GM21825 (cell line): ENCODE measurements around the gene PON3.

ENCODE experiments used
- ATAC-seq: cut with Tn5 transposase; IDR thresholded peaks from one replicate; pipeline ENCODE4 v1.9.1; 2021; ENCODE audit warnings: mild to moderate bottlenecking, moderate library complexity; ENCODE audit not compliant: unreplicated experiment

The PON3 gene

DNA sequence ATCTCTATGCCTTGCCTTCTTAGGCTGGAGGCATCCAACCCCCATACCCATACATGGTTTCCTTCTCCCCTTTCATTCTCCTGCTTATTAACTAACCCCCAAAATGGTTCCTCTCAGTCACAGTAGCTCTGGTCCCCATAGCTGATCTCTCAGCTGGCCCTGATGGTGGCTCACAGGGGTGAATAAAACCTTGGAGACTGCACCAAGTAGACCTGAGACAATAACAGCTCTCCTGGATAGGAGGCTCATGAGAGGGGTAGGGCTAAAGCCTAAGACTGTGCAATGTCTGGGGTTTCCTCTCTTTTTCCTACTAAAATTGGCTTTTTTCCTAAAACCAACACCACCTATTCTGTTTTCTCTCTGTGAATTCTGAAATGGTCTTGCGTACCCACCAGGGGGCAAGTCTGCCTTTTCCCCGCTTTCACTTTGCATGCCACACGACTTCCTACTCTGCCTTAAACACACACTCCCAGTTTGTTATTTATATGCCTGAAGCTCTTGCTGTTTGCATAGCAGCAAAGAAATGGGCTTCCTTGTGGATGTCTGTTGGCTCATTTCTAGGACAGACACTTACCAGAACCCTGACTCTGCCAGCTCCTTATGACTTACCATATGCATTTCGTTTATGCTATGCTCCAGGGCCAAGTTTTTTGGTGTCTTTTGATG lies 53.4 kb downstream of the PON3 start:
- no peak for ATAC-seq

DNA sequence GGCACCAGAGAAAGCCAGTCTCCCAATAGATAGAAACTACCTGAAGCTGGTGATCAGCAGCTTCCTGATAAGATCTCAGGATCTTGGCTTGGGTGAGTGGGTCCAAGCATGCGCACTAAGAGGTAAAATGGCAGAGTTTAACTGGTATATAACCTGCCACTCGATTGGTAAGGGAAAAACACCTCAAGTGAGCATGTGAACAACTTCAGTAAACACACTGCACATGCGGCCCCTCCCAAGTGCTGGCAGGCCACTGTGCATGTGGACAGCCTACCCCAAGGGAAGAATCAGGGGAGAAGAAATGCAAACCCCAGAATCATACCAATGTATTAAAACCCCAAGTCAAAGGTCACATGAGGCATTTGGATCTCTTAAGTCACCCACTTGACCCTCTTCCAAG lies 54.1 kb downstream of the PON3 start:
- no peak for ATAC-seq

DNA sequence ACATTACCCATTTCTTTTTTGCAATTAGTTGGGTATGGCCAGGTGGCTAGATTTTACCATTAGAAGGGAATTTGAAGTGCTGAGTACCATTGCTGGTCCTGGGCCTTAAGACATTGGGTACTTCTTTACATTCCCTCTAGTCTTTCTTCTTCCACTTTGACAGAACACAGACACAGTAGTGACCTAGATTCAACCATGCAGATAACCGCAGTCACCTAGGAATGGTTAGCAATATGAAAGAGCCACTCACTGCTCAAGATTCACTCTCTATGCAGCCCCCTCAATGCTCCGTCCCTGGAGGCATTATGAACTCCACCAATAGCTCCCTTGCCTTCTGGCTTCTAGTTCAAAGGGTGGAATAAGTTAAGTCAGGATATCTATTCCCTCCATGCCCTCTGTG lies 55.7 kb downstream of the PON3 start:
- no peak for ATAC-seq

DNA sequence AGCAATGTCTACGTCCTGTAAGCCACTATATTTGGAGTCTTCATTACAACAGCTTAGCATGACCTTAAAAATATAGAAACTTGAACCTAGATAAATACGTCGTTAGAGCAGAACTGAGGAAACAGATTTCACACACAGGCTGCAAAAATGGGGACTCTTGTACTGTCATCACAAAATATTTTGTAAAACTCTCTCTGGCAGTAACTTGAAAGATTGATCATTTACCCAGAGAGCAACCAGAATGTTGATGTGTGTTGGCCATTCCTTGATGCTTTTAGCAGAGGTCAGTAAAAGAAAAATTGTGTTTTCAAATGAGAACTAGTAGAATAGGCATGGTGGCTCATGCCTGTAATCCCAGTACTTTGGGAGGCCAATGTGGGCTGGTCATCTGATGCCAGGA lies 57.3 kb downstream of the PON3 start:
- no peak for ATAC-seq

DNA sequence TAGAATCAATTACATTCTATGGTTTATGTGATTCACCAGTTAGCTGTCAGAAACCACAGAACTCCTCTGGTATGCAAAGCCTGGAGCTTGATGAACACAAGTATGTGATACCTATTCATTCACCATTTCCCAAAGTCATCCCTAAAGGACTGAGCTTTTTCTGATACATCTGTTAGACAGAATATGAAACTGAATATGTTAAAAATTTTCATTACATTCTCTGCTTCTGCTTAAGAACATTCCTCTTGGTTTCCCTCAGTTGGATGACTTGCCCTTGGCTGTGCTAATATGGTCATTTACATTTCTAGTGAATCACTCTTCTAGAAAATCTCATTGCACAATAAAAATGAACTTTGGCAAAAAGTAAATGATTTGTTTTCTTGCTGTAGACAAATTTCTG lies 61.1 kb downstream of the PON3 start:
- ATAC-seq = no peak

DNA sequence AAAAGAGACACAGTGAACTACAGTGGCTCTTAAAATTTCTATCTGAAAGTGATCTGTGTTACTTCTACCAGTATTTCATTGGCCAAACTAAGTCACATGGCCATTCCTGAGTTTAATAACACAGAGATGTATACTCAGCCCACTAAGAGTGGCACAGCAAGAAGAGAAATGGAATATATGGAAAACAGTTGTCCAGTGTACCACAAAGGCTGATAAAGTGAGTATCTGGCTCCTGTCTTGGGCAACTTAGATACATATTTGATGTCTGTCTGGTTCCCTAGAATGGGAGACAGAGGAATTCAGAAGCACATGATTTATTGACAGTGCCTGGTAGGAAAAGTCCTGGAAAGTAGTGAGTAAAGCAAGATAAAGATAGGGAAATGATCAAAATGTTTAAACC lies 61.7 kb downstream of the PON3 start:
- ATAC-seq = no peak

DNA sequence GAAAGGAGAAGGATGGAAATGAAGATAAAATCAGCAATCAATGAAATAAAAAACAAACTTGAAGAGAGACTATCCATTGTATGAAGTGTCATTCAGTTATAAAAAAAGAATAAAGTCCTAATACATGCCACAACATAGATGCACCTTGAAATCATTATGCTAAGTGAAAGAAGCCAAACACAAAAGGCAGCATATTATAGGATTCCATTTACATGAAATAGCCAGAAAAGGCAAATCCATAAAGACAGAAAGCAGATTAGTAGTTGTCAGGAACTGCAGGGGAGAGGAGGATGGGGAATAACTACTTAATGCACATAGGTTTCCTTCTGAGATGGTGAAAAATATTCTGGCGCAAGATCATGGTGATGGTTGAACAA lies 65.2 kb downstream of the PON3 start:
- ATAC-seq = peak; percentile 17

DNA sequence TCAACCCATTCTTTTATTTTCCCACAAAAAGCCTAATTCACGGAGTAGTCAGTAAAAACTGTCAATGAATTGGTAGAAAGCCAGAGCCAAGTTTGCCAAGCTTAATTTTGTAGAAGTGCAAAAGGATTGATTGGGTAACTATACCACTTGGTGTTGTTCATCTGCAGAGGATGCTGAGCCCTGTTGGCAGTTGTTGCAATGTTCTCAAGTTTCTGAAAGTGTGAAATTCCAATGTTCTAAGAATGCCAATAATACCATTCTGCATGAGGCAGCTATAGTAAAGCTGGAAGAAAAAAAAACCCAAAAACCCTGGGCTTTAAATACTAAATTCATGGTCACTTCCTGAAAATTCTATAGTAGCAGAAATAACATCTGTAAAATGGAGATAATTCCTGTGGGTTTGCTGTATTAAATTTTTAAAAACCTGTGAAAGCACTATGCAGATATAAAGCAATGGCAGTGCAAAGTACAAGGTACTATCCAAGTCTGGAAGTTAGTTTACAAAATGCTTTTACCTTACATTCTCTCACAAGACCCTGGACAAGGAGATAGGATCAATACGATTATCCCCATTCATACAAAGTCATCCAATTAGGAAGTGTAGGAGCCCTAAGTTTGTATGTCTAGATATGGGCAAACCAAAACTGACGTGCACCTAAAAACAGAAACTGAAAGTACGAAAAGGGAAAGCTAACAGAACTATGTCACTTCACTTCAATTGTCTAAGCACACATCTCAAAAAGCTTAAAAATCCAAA lies 65.8 kb downstream of the PON3 start:
- ATAC-seq = peak; percentile 97

DNA sequence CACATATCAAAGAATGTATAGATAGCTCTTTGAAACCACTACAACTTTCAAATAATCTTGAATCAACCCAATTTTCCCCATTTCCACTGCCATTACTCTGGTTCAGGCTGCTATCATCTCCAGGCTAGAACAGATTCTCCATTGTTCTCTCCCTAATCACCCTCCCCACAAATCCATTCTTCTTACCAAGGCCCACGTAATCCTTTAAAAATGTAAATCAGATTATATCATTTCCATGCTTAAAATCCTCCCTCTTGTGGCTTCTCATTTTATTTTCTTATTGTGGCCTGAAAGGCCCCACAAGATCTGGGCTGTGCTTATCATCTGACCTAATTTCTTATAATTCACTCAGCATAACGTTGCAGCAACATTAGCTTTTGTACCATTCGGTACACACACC lies 68.8 kb downstream of the PON3 start:
- ATAC-seq = no peak

DNA sequence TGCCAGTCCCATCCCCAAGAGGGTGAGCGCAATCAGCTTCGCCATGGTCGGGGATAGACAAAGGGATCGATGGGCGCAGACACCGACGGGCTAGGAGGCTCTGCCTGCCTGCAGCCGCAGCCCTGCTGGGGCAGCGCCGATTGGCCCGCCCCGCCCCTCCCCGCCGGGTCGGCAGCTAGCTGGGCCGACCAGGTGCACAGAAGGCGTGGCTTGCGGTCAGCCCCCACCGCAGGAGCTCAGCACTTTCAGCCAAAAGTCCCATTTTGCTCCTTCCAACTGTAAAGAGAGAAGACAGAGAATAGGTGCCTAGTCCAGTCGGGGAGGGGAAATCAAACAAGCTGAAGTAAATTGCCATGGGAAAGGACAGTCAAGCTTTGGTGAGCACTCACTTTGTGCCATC lies 71.7 kb downstream of the PON3 start, which contains the start of gene PON1:
TSS of gene PON1 (minus strand) at position 102 of the 400 bp plus-strand sequence. CDS start at position 45, 57 bp downstream.
- ATAC-seq = no peak

DNA sequence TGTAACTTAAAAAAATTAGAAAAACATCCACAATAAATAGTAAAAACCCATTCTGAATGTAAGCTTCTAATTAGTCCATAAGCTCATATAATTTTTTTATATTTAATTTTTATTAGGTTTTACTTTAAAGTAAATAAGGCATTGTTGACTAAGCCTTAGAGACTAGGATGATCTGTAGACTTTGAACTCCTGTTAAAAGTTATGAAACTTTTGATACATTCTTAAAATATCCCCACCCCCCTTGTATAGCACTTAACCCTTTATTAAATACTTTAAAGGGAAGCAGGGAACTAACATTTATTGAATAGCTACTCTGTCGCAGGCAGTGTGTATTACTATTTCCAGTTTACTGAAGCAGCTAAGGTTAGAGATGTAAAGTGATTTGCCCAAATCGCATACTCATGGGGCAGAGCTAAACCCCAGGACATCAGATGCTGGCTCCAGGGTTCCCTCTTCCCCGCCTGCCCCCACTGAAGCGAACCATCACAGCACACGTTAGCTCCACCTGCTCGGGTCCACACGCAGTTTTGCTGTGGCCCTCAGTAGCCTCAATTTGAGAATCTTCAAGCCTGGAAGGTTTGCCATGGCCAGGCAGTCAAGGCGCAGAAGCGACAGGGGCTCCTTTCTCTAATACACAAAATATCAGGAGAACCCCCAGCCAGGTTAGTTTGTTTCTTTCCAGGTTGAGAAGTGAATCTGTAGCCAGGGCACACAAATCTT lies 72.6 kb downstream of the PON3 start:
- no peak for ATAC-seq

DNA sequence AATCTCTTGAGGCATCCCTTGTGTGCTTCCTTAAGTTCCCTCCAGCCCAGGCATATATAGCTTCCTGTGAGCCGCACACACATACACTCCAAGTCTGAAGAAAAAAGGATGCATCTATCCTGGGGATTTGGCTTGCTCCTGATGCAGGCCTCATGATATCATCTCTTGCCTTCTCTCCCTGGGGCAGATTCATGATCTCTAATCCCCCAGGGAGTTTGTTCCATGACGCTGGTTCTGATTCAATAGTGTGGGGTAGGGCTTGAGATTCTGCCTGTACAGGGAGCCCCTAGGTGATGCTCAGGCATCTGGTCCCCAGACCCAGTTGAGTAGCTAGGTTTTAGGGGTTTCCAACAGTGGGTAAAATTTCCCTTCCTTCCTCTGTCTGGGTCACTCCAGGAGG lies 73.3 kb downstream of the PON3 start:
- ATAC-seq = no peak

DNA sequence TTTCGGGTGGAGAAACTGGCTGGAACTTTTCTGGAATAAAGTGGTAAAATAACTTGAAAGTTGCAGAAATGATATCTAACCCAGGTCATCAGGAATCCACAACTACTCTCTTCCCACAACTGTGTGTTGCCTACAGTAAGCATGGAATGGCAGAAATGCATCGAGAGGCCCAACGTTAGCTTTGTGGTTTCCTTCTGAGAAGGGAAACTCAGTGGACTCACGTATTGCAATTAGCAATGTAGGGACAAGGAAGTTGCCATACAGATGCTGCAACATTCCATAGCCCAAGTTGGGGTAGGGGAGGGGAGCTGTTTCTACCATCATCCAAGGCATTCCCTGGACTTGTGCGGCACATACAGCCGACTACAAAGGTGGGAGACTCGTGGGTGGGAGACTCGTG lies 73.8 kb downstream of the PON3 start:
- ATAC-seq = no peak

DNA sequence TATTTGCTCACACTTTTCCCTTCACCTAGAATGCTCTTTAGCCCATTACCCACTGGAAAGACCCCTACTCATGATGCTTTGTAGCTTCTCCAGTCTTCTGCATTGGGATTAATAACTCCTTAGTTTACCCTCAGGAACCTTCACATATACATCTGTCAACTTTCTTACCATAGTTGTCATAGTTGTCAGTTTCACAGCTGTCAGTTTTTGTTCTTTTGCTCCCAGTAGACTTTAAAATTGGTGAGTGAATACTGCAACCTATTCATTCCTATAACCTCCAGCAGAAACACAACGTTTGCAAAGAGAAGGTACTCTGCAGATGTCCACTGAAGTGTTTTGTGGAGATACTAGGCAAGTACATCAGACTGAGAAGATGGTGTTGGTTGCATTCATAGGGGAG lies 74.5 kb downstream of the PON3 start:
- no peak for ATAC-seq

DNA sequence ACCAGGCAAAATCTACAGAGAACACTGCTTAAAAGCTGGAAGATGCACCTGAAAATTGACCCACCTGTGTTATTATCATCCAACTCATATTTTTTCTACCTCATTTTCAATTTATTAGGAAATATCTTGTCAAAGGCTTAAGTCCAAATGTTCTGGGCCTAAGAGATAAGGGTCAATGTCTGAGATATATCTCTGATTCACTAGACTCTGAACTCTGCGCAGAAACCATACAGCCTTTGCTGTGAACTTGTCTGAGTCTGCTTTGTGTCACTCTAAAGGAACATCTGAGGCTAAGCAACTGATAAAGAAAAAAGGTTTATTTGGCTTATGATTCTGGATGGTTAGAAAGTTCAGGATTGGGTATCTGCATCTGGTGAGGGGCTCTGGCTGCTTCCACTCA lies 75.5 kb downstream of the PON3 start:
- no peak for ATAC-seq

DNA sequence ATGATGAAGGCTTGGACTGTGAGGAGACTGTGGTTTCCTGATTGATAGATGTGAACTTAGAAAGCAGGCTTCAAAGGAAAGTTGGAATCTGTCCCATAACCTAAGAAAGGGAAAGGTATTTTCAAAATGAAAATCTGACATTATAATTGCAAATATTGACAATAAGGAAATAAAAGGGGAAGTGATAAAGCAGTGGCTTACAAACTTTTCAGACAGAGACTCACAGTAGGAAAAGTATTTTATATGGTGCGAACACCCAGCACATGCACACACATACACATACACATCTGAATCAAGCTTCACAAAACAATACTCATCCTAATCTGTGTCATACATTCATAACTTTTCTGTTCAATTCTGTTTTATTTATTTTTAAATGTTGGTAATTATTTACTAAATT lies 76.6 kb downstream of the PON3 start:
- ATAC-seq = no peak

DNA sequence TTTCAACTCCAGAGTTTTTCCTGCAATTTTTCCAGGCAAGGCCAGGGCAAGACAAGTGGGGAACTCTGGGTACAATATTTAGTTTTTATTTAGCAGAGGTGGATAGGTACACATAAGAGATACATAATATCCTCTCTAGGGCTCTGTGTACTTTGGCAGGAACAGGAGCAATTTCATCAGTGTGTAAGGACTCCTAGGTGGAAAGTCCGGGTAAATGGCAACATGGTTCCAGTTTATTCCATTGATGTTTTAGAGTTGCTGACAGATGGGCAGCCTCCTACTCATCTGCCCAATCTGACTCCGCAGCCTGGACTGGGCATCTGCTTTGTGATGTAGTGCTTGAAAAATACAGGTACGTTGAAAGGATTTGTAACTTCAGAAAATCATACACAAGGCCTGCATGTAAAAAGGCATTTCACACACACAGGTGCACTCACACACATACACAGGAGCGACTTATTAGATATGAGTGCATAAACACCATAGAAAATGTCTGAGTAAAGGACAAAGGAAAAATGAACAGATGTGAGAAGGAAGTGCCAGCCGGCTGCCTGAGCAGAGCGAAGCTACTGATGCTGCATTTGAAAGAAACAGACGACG lies 77.6 kb downstream of the PON3 start:
- no peak for ATAC-seq

DNA sequence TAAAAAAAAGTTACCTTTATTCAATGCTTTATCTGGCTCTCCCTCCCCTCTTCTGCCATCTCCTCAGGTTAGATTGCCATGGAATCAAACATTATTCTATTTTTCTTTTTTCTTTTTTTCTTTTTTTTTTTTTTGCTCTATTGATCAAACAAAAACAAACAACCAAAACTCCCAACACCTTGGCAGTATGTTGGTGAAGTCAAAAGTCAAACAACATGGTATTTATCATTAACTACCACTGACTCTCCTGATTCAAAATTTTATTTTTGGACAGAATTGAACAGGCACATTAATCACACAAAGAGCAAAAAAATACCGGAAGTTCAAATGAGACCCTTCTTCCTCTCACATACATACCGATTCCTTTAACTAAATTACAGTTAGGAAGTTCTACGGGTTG lies 78.2 kb downstream of the PON3 start:
- ATAC-seq = no peak

DNA sequence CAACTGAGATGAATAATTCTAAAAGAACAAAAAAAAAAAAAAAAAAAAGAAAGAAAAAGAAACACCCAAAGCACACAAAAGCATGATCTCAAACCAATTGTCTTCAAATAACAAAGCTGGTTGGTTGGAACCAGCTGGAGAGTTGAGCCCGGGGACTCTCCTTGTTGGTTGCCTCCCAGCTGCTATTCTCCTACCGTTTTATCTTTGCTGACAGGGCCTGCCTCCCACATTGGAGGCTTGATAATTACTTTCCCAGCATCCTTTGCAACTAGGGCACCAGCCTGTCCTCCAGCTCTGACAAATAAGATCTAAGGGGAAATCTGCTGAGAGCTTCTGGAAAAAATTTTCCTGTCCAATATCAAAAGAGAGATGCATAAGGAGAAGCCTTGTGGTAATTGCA lies 78.6 kb downstream of the PON3 start:
- ATAC-seq = no peak

DNA sequence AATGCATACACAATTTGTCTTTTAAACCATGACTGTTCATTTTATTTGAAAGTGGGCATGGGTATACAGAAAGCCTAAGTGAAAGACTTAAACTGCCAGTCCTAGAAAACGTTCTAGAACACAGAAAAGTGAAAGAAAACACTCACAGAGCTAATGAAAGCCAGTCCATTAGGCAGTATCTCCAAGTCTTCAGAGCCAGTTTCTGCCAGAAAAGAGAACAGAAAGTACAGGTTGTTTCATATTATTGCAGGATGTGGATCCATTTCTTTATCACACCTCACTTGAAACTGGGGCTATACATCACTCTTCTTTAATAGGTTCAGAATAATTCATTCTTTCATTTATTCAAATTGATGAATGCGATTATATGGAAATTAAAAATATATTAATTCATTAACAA lies 79.6 kb downstream of the PON3 start:
- ATAC-seq = peak; percentile 74

DNA sequence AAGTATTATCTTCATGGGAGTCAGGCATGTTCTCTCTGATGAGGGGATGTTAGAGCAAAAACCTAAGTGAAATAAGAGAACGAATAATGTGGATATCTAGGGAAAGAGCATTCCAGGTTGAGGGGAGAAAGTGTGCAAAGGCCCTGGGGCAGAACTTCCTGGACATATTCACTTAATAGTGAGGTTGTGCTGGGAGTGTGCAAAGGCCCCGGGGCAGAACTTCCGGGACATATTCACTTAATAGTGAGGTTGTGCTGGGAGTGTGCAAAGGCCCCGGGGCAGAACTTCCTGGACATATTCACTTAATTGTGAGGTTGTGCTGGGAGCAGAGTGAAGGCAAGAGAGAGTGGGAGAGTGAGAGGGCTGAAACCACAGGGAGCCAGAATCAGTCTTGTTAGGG lies 83.6 kb downstream of the PON3 start:
- ATAC-seq = no peak

DNA sequence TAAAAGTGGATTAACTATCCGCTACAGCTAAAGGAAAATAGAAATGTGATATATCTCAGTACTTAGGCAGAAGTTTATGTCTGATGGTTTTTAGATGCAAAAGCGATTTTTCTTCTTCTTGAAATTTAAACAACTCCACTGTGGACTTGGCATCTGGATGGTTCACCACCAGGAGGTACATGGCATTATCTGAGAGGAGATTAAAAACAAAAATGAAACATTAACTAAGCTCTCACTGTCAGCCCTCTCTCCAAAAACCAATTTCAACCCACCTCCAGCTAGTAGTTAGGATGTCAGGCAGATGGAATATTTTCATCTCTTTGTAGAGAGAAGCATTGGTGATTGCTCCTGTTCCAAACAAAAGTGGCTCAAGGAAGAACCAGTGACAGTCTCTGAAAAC lies 84.8 kb downstream of the PON3 start:
- no peak for ATAC-seq
